Hepatocyte (in vitro differentiated cells): ENCODE measurements around the gene NOC4L. TPM values are rescaled to one million over a fixed set of nuclear protein-coding genes. Genes with fewer than 3 reads are reported as not detected.
"Not testable (repeated sequence)": the region's sequence is repeated elsewhere in the genome, so short reads cannot be mapped to it uniquely, and the experiment has no call there.

Source experiments
- DNase-seq: peaks from one replicate; pipeline ENCODE4 v3.0.0-alpha.2; 2016; ENCODE audit warnings: low spot score
- H2AFZ ChIP-seq: fragments of 200-600 bp; sonication (generic); 2 replicates; pipeline ENCODE4 v1.6.0; 2016; ENCODE audit warnings: antibody characterized with exemption, mild to moderate bottlenecking
- H3K27ac ChIP-seq: fragments of 200-600 bp; sonication (generic); 2 replicates; pipeline ENCODE4 v1.5.1; 2016; ENCODE audit warnings: mild to moderate bottlenecking
- H3K27me3 ChIP-seq: fragments of 200-600 bp; sonication (generic); 2 replicates; pipeline ENCODE4 v1.6.1; 2016
- H3K36me3 ChIP-seq: fragments of 200-600 bp; sonication (generic); replicated peaks from 2 replicates; pipeline ENCODE4 v1.5.1; 2016; ENCODE audit warnings: low read depth; ENCODE audit not compliant: insufficient read depth
- H3K4me1 ChIP-seq: fragments of 200-600 bp; sonication (generic); 2 replicates; pipeline ENCODE4 v1.5.1; 2016; ENCODE audit warnings: mild to moderate bottlenecking, moderate library complexity; ENCODE audit not compliant: insufficient read depth
- H3K4me2 ChIP-seq: fragments of 200-600 bp; sonication (generic); 2 replicates; pipeline ENCODE4 v1.6.0; 2016
- H3K4me3 ChIP-seq: fragments of 200-600 bp; sonication (generic); 2 replicates; pipeline ENCODE4 v1.5.1; 2016; ENCODE audit warnings: mild to moderate bottlenecking
- H3K79me2 ChIP-seq: fragments of 200-600 bp; sonication (generic); 2 replicates; pipeline ENCODE4 v1.6.0; 2017; ENCODE audit warnings: mild to moderate bottlenecking
- H3K9me2 ChIP-seq: fragments of 200-600 bp; sonication (generic); replicated peaks from 2 replicates; pipeline ENCODE4 v1.6.0; 2017; ENCODE audit warnings: mild to moderate bottlenecking; ENCODE audit not compliant: insufficient read depth
- H3K9me3 ChIP-seq: fragments of 200-600 bp; sonication (generic); 2 replicates; pipeline ENCODE4 v1.5.1; 2016; ENCODE audit warnings: low read depth, mild to moderate bottlenecking
- H4K20me1 ChIP-seq: fragments of 200-600 bp; sonication (generic); 2 replicates; pipeline ENCODE4 v1.6.0; 2016; ENCODE audit warnings: mild to moderate bottlenecking; ENCODE audit not compliant: insufficient read depth, poor library complexity, severe bottlenecking
- CTCF ChIP-seq: fragments of 200-600 bp; sonication (generic); IDR thresholded peaks from 2 replicates; pipeline ENCODE4 v1.5.1; 2016; ENCODE audit warnings: antibody characterized with exemption, mild to moderate bottlenecking; ENCODE audit not compliant: poor library complexity
- EZH2 ChIP-seq: fragments of 200-600 bp; sonication (generic); IDR thresholded peaks from 2 replicates; pipeline ENCODE4 v1.6.1; 2016; ENCODE audit warnings: antibody characterized with exemption, mild to moderate bottlenecking, borderline replicate concordance
- EZH2phosphoT487 ChIP-seq: fragments of 200-600 bp; sonication (generic); IDR thresholded peaks from one replicate; pipeline ENCODE4 v1.6.1; 2018; ENCODE audit warnings: antibody characterized with exemption, mild to moderate bottlenecking, low read depth, moderate library complexity; ENCODE audit not compliant: unreplicated experiment, severe bottlenecking
- WGBS: methylation state at CpG from one replicate; pipeline ENCODE4 v1.1.6; 2016; ENCODE audit warnings: low lambda C conversion rate; ENCODE audit errors: missing lambda C conversion rate; 5-methylcytosine and 5-hydroxymethylcytosine counted together
- polyA plus RNA-seq: library from polyadenylated mRNA; unstranded; fragments of >200 nt; fragmentation: Nextera tagmentation; extraction: Ambion mirVana; gene quantifications from 2 replicates; pipeline ENCODE4 v1.2.1, GENCODE V29; 2016
- total RNA-seq: library from RNA; depleted of rRNA; stranded (reverse); fragments of >200 nt; gene quantifications from 2 replicates; pipeline ENCODE4 v1.2.3, GENCODE V29; 2014

The NOC4L gene
- total and polyA plus RNA-seq, 2 experiments from 2014 or later: 8.9 to 31.8 TPM

GRCh38 chr12:132191715-132192553 is 47.7 kb downstream of the NOC4L start:
- Histone ChIP-seq H3K27me3 (peaks cover 4% of the 10 kb centered on the region), H4K20me1 (no peaks in the 10 kb centered on the region), H2AFZ (no peak overlapping the region), H3K9me3 (no peaks in the 10 kb centered on the region), H3K27ac (no peak overlapping the region), H3K4me1 (peaks cover 8% of the 10 kb centered on the region), H3K4me2 (no peak overlapping the region), H3K36me3 (no peaks in the 10 kb centered on the region), H3K4me3 (no peak overlapping the region), H3K9me2 (no peaks in the 10 kb centered on the region), H3K79me2 (no peaks in the 10 kb centered on the region)
- no peak for DNase-seq
- TF ChIP-seq EZH2: no peak
- no peak for TF ChIP-seq EZH2phosphoT487
- no peak for TF ChIP-seq CTCF
- WGBS: 80% methylated on average over 31 of the region's 31 CpGs

GRCh38 chr12:132194056-132194455 is 49.8 kb downstream of the NOC4L start:
- Histone ChIP-seq H3K4me3 (no peak overlapping the region), H3K4me1 (peaks cover 8% of the 10 kb centered on the region), H3K9me2 (no peaks in the 10 kb centered on the region), H3K27ac (no peak overlapping the region), H3K36me3 (no peaks in the 10 kb centered on the region), H2AFZ (no peak overlapping the region), H3K4me2 (no peak overlapping the region), H3K27me3 (no peaks in the 10 kb centered on the region), H3K9me3 (no peaks in the 10 kb centered on the region), H4K20me1 (no peaks in the 10 kb centered on the region), H3K79me2 (no peaks in the 10 kb centered on the region)
- WGBS: 54% methylated on average over 10 of the region's 10 CpGs
- no peak for DNase-seq
- TF ChIP-seq EZH2phosphoT487 (no peak), EZH2 (no peak), CTCF (peak; percentile 6)

- no peak overlapping the region for H3K4me2 ChIP-seq
- no peak overlapping the region for H3K4me3 ChIP-seq
- no peak overlapping the region for H2AFZ ChIP-seq
- H3K79me2 ChIP-seq: no peaks in the 10 kb centered on the region
- H3K9me2 ChIP-seq: no peaks in the 10 kb centered on the region
- no peaks in the 10 kb centered on the region for H3K27me3 ChIP-seq
- peaks cover 6% of the 10 kb centered on the region for H3K4me1 ChIP-seq
- TF ChIP-seq EZH2: no peak
- no peak for TF ChIP-seq EZH2phosphoT487
- no peak for TF ChIP-seq CTCF
- H4K20me1 ChIP-seq: no peaks in the 10 kb centered on the region
- WGBS: 78% methylated on average over 8 of the region's 8 CpGs
- H3K36me3 ChIP-seq: no peaks in the 10 kb centered on the region
- no peak for DNase-seq
- H3K9me3 ChIP-seq: no peaks in the 10 kb centered on the region
- H3K27ac ChIP-seq: no peak overlapping the region
Measured at GRCh38 chr12:132194556-132194955, 50.3 kb downstream of the NOC4L start.

GRCh38 chr12:132195242-132195641 is 51.0 kb downstream of the NOC4L start:
- WGBS: 88% methylated on average over 11 of the region's 12 CpGs
- H2AFZ ChIP-seq, H3K9me3 ChIP-seq, H3K9me2 ChIP-seq, H3K4me2 ChIP-seq, H3K36me3 ChIP-seq, H3K27me3 ChIP-seq, H4K20me1 ChIP-seq, DNase-seq, H3K79me2 ChIP-seq, H3K4me3 ChIP-seq, H3K27ac ChIP-seq, H3K4me1 ChIP-seq: not testable (repeated sequence)
